DND-41 (cell line): ENCODE data around the gene HSD17B2.

Experiments
- CTCF ChIP-seq: IDR thresholded peaks from 2 replicates; pipeline ENCODE4 v1.5.1; 2012; ENCODE audit warnings: borderline replicate concordance, low read length, moderate library complexity, mild to moderate bottlenecking; ENCODE audit not compliant: poor library complexity, severe bottlenecking; ENCODE audit errors: extremely low read depth
- EZH2 ChIP-seq: IDR thresholded peaks from 3 replicates; pipeline ENCODE4 v1.6.1; 2012; ENCODE audit warnings: borderline replicate concordance, low read depth, mild to moderate bottlenecking, moderate library complexity, low read length, inconsistent platforms; ENCODE audit not compliant: severe bottlenecking

GRCh38 chr16:82078125-82078524 is 43.1 kb downstream of the HSD17B2 start:
- TF ChIP-seq CTCF, result no peak
- no peak for TF ChIP-seq EZH2
